NOMO-1 (cell line): ENCODE data around the gene B4GALT2.

ENCODE experiments used
- DNase-seq, 2 experiments: peaks; one replicate each; lab custom pipeline; 2025; ENCODE audit not compliant: unreplicated experiment in 2 of 2; lab: John Stamatoyannopoulos, UW

B4GALT2 gene

DNA sequence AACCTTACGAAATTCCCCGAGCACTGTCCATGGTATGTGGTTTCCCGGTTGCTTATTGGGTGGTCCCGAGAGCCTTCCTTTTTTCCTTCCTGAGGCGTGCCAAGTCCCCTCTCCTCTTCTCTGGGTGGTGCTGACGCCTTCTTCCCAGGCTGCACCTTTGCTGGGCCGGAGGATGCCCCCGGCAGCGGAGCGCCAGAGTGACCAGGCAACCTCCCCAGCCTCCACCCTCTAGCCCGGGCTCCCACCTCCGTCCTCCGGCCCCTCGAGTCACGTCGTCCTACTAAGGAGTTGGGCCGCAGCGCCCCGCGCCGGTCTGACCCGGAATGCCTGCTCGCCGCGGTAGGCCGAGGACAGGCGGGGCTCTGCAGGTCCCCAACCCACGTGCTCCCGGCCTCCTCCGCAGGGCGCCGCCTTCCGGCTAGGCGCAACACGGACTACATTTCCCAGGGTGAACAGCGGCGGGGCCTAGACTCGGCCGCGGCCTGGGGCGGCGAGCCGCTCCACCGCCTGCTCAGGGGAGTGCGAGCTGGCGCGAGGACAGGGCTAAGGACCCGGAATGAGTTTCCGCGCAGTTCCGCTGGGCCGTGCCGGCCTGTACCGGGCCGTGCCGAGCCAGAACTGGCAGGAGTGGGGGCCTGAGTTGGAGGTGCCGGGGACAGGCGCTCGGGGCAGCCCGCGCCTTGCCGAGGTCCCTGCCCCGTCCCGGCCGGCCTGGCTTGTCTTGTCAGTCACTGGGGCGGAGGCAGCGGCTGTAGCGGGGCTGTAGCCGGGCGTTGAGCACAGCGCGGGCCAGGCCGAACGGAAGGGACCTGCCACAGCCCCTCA, 32.6 kb upstream of the B4GALT2 start, which contains the start of gene IPO13:
Gene IPO13 (plus strand): TSS at position 715 of the 825 bp plus-strand sequence. CDS start 651 bp downstream, outside the sequence.
- peak; percentile 96 to 97 for DNase-seq

DNA sequence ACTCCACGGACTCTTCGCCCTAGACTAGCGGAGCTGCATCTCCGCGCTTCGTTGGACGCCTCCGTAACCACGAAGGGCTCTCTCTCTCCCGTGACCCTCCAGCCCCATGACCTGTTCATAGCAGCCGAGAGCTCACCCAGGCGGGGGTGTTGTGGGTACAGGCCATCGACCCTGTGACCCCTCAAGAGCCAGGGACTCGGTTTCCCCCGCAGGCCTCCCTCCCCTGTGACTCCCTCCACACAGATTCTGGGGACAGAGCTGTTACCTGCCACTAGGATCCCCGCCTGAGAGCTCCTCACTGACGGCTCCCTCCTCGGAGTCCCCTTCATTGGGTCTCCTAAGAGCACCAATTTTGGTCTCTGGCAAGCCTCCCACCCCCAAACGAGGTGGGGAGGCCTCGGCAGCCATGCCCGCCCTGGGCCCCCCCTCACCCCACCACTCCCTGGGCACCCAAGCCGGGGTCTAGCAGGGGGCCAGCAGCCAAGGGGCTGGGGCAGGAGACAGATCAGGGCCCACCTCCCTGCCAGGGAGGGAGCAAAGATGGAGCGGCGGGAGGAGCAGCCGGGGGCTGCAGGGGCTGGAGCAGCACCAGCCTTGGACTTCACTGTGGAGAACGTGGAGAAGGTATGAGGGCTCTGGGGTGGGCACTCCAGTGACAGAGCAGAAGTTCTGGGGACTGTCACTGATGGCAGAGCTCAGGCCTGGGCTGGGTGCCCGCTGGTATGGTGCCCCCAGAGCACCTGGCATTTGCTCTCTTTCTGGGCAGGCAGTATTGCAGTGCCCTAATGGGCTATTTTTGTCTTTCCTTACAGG, 31.7 kb upstream of the B4GALT2 start:
- no peak for DNase-seq

DNA sequence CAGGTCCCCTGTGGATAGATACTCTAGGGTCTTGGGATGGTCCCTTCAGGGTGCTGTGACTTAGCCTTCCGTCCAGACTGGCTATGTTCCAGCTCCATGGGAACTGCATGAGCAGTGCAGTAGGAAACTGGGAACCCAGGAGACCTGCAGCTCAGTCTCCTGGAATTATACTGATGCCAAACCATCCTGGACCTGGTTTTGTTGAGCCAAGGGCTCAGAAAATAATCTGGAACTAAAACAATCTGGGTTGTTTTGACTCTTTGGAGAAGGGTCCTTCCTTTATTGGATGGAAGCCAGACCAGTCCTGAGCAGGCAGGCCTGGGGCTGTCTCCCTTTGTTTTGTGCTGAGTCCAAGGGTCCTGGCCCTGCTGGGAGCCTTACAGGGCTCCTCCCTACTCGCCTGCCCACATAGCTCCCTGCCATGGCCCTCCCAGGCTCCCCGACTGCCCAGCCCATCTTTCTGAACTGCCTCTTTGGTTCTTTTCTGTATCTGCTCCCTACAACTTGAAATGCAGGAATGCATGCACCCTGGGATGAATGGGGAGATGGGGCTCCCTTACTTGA, 31.1 kb upstream of the B4GALT2 start:
- DNase-seq, result no peak

DNA sequence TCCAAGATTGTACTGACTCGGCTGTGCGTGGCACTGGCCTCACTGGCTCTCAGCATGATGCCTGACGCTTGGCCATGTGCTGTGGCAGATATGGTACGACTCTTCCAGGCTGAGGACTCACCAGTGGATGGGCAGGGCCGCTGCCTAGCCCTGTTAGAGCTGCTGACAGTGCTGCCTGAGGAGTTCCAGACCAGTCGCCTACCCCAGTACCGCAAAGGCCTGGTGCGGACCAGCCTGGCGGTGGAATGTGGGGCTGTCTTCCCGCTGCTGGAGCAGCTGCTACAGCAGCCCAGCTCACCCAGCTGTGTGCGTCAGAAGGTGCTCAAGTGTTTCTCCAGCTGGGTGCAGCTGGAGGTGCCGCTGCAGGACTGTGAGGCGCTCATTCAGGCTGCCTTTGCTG, 29.3 kb upstream of the B4GALT2 start:
- no peak for DNase-seq

DNA sequence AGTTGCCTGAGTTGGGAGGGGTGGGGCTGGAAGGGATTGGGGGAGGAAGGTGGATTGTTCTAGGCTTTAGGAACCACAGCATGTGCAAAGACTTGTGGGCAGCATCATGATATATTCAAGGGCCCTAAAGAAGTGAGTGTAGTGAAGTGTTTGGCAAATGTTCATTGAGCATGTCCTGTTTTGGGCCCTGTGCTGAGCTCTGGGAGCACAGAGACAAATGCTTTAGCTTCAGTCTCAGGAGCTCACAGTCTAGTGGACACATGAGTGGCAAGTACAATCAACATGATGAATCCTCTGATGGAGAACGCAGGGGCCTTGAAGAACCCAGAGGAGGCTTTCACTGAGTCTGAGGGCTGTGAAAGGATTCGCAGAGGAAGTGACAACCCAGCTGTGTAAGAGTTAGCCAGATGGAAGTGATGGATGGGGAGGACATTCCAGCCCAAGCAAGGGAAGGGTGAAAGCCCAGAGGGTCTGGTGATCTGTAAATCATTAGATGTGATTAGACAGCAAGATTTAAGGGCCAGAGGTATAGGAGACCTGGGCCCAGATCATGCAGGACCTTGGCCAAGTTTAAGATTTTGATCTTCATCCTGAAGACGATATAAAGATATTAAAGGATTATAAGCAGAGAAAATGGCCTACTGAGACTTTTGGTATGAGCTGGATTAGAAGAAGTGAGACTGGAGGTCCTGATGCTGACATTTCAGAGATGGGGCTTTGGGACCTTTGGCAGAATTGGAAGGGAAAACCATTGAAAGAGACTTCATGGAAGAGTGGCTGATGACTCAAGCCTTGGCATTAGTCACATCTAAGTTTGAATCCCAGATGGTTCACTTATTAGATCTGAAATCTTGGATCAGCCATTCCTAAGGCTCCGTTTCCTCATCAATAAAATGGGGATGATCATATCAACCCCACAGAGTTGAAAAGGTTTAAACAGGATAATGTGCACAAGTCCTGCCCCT, 27.7 kb upstream of the B4GALT2 start:
- no peak for DNase-seq

DNA sequence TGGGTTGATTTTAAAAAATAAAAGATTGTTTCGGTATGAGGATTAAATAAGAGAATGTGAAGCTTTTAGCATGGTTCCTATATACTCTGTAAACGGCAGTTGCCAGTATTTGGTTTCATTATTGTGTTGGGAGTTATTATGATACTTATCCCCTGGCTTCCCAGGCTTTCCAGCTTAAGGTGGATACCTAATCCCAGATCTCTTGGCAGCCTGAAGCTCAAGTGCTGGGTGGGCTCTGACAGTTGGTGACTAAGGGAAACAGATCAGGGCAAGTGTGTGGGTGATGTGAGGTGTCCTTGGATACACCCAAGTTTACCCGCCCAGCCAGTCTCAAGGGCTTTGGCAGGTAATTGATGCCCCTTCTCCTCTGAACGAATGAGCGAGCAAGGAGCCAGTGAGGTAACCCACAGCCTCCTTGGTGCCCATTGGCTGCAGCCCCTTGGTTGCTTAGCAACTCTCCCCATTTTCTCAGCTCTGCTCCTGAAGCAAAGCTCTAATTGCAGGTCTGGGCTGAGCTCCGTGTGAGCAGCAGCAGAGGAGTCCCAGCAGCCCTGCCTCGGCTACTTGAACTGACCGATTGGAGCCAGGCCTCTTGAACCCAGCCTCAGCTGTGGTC, 26.2 kb upstream of the B4GALT2 start:
- DNase-seq, result no peak

DNA sequence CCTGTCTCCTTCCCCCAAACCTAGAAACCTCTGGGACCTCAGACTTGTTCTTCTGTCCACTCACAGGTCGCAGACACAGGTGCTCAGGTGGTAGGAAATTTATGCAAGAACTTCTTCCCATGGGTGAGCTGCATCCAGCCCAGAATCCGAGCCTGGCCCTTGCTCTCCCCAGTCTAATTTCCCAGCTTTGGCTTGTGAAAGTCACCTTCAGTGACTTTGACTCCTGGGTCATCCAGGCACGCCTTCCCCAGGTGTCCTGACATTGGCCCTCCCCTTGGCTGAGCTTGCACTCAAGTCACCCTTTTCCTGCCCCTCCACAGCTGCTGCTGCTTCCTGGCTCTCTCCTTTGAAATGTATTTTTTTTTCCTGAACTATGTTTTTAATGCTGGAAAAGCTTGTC, 25.6 kb upstream of the B4GALT2 start:
- no peak for DNase-seq

DNA sequence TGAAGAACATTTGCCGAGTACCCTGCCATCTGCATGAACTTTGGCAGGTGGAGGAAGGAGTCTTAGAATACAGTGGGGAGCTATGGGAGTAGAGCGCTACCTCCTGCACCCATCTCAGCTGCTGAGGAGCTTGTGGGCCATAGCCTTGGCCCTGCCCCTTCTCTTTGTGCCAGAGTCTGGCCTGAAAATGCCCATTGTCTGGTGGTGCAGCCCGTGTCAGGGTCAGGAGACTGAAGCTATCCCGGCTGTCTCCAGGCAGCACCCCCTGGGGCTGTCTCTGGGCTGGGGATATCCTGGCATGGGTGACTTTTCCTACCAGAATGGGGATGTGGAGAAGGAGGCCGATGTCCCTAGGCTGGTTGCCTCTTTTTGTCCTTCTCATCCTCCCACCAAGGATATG, 25.0 kb upstream of the B4GALT2 start:
- DNase-seq, result no peak

DNA sequence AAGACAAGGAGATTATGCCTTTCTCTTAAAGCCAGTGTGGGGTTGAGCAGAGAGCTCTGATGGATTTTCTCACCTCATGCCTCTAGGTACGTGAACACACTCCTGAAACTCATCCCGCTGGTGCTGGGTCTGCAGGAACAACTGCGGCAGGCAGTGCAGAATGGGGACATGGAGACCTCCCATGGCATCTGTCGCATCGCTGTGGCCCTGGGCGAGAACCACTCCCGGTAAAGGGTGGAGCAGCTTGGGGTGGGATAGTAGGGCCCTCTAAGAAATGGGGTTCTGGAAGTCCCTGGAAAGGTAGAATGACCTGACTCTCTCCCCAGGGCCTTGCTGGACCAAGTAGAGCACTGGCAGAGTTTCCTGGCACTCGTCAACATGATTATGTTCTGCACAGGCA, 22.8 kb upstream of the B4GALT2 start:
- DNase-seq, result no peak

DNA sequence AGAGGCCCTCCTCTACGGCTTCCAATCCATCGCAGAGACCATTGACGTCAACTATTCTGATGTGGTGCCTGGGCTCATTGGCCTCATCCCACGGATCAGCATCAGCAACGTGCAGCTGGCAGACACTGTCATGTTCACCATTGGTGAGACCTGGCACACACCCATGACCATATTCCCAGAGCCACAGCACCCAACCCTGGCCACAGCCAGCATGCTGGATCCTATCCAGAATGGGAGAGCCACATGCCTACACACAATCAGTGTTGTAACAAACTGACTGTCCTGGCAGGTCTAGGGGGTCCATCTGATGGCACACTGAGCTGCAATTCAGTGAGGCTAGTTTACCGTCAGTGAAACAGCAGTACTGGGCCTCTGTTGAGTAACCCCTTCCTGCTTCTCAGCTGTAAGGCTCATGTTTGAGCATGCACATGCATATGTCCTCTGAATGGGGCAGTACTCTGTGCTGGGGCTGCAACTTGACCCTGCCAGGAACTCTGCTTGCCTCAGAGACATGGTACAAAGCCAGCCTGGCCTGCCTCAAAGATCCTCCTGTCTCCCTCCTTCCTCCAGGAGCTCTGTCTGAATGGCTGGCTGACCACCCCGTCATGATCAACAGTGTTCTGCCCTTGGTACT, 21.5 kb upstream of the B4GALT2 start:
- no peak for DNase-seq

DNA sequence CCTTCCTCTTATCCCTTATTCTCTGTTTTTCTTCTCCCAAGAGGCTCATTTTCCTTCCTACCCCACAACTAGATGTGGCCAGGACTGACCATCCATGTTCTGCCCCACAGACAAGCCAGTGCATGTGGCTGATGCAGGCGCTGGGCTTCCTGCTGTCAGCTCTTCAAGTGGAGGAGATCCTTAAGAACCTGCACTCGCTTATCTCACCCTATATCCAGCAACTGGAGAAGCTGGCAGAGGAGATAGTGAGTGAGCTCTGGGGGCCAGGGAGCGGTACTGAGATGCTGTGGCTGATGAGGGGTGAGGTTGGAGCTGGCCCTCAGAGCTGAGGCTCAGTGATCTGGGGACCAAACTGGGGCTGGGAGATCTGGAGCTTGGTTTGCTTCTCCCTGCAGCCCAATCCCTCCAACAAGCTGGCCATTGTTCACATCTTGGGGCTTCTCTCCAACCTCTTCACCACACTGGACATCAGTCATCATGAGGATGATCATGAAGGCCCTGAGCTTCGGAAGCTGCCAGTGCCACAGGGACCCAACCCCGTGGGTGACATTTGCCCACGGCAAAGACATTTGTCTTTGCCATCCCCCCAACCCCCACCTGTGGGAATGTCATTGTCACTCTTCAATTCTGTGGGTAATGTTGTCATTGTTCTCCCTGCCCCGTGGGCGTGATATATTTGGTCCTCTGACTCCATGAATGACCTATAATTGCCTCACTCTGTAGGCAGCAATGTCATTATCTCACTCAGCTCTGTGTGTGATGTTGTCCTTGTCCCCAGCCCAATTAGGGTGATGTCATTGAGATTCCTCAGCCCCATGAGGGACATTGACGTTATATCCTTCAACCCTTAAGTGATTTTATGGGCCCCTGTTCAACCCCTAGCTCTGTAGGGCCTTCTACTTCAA, 20.4 kb upstream of the B4GALT2 start:
- no peak for DNase-seq

DNA sequence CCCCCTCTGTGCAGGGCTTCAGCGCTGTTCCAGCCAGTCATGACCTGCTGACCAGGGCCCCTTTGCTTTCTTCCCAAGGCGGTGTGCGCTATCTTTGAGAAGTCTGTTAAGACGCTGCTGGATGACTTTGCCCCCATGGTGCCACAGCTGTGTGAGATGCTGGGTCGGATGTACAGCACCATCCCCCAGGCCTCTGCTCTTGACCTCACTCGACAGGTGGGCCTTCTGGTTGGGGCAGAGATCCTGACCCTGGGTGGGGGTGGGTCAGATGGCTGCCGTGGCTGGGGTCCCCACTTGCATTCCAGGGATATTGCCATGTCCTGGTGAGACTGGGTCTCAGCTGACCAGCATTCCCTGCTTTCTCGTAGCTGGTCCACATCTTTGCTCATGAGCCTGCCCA, 18.2 kb upstream of the B4GALT2 start:
- no peak for DNase-seq

DNA sequence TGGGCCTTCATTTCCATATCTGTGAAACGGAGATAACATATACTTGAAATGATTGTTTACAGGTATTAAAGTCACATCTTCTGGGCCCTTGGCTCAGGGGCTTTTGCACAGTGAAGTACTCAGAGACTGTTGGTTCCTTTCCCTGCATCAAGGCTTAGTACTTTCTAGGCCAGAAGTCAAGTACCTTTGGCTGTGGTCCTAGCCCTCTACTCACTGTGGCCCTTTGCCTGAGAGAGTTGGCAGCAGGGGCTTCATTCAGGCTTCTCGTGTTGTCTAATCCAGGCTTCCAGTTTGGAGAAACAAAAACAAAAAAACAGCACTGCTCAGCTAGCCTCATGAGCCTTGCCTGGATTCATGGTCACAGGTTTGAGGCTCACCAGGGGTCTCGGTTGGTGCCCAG, 17.3 kb upstream of the B4GALT2 start:
- DNase-seq, result no peak

DNA sequence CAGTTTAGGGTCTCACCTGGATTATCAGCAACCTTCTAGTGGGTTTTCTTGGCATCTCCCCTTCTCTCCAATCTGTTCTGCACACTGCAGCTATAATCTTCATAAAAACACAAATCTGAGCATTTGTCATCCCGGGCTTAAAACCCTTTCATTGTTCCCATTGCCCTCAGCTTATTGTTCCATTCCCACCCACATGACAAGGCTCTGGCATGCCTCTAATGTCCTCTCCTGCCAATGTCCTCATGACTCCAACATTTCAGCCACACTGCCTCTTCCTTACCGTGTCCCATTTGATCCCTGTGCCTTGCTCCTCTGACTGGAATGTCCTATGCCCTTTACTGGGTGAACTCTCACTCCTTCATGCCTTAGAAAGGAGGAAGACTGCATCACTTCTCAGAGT, 16.7 kb upstream of the B4GALT2 start:
- no peak for DNase-seq

DNA sequence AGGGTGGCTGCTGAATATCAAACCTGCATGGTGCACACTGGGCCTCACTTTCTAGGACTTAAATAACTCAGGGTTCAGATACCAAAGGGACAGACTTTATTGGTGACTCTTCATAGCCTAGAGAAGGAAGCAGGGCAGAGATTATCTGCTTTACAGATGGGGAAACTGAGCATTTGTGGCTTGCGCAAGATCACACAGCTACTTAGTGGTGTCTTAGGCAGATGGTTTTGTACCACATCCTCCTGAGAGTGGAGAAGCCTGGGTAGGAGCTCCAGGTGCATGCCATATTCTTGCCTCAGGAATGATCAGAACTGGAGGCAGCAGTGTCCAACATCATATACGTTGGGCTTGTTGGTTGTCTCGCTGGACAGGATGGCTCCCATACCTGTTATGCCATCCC, 16.0 kb upstream of the B4GALT2 start:
- no peak for DNase-seq

DNA sequence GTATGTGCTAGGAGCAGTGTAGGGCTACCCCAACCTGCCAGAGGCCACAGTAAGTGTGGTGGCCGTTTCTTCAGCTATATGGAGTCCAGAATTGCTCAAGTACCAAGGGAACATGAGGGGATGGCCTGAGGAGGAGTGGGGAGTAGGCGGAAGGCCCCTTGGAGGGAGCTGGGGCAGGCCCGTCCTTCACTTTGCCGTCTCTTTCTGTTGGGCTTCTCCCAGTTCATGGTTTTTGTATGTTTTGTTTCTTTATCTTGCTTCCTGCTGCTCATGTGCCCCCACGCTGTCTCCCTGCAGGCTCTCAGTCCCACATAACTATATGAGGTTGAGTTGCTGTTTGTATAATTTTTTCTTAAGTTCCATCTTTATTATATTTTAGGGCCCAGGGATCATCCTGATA, 15.1 kb upstream of the B4GALT2 start:
- no peak for DNase-seq

DNA sequence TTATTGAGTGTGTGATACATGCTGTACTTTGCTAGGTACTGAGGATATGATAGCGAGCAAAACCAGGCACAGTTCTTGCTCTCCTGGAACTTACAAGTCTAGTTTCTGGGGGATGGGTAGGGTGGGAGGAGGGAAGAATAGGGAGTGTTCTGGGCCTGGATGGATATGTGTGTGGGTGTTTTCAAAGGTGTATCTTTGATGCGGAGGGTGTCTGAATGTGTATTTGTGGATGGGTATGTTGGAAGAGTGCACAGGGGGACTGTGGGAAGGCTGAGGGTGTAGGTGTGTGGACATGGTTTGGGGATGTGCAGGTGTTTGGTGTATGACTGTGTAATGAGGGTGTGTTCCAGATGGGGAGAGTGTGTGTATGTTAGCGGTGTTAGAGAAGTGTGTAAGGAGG, 13.7 kb upstream of the B4GALT2 start:
- no peak for DNase-seq

DNA sequence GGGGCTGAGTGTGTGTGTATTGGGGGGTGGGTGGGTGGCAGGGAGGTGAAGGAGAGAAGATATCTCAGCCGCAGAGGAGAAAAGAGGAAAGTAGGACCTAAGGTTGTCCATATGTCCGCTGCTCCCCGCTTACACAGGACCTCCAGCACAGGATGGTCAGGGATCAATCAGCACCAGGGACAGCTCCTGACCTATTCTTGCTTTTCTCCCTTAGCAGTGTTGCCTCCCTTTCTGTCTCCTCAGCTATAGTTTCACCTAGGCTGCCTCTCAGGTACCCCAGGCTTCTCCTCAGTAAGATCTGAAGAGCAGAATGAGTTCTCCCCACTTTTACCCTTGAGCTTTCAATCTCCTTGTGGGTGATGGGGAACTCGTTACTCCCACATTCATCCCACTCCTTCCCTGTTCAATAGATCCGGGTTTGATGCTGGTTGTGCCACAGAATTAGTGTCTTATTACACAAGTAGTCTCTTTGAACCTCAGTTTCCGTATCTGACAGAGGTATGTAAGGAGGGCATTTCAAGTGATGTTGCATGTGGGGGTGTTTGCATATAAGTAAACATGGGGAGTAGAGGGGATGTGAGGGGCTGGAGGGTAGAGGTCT, 10.6 kb upstream of the B4GALT2 start:
- peak in 1 of 2 experiments; percentile 45 for DNase-seq
